HG03558 (cell line): ENCODE results near the gene C1QL4.

Source experiments
- ATAC-seq: cut with Tn5 transposase; IDR thresholded peaks from one replicate; pipeline ENCODE4 v1.9.1; 2021; ENCODE audit warnings: moderate number of reproducible peaks; ENCODE audit not compliant: unreplicated experiment; ENCODE audit errors: extremely low read depth

C1QL4 gene

DNA sequence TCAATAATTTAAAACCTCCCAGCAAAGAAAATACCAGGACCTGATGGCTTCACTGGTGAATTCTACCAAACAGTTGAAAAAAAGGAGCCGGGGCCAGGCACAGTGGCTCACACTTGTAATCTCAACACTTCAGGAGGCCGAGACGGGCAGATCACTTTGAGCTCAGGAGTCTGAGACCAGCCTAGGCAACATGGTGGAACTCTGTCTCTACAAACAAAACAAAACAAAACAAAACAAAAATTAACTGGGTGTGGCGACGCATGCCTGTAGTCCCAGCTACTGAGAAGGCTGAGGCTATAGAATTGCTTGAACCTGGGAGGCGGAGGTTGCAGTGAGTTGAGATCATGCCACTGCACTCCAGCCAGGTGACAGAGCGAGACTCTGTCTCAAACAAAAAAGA lies 27.6 kb downstream of the C1QL4 start:
- ATAC-seq: no peak

DNA sequence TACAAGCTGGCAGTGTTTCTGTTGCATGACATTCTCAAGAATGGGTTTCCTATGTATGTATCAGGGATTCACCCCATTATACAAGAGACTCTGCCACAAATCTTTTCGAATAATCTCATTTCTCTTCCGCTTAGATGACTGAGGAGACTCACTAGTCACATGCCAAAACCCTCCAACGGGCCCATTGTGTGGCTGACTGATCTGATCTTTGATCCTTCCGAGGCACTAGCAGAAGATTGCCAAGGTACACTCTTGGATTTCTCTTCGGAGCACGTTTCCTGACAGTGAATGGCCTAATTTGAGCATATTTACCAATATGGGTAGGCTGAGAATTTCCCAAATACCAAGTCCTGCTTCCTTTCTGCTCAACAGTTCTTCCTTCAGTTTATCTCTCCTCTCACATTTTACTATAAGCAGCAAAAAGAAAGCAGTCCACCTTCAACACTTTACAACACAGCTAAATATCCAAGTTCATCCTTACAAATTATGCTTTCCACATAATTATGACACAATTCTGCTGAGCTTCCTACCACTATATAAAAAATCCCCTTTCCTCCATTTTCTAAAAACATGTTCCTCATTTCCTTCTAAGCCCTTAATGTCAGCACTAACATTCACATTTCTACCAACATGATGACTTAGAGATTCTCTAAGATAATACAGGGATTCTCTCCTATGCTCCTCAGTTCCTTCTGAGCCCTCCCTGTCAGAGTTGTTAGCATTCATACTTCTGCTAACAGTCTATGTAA lies 31.1 kb downstream of the C1QL4 start:
- no peak for ATAC-seq

DNA sequence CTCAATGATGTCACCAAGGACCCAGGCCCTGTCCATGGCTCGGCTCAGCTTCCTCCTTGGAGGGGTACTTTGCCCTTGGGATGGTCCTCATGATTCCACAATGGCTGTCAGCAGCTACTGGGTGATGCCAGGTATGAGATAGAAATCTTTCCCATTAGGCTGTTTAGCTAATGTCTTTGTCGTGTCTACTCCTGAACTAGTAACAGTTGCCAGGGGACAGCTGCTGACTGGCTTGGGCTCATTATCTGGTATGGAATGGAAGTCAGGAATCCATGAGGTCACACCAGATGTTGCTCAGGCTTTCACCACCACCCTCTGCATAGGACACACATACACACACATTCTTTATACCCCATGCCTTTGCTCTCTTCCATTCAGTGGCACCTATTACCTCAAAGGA lies 32.8 kb downstream of the C1QL4 start:
- ATAC-seq: no peak

DNA sequence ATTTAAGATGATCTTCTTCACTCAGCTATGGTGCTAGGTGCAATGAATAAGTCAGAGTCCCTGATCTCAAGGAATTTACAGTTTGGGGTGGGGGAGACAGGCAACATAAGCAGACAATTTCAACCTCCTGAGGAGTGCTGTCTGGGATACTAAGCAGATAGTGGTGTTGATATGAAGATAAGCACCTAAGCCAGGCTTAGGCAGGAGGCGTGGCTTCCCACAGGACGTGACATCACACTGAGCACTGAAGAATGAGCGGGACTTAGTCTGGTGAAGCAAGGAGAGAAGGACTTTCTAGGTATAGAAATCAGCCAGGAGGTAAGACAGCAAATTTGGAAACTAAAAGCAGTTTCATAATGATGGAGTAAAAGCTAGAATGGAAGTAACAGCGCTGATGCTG lies 35.2 kb downstream of the C1QL4 start:
- ATAC-seq: no peak

DNA sequence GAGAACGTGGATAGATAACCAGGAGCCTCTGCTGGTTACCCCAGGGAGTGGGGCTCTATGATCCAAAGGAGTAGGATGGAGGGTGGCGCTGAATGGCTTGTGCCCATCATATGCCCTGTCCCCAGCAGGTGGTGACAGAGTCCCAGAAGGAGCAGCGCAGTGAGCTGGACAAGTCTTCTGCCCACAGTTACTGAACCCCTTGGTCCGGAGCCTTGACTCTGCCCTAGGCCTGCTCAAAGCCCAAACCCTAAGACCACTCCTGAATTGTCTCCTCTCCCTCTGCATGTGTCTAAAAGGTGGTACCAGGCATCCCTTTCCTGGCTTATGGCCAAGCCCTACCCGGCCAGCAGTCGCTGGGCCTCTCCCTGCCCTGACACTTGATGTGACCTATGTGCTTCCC lies 38.8 kb downstream of the C1QL4 start:
- ATAC-seq: no peak

DNA sequence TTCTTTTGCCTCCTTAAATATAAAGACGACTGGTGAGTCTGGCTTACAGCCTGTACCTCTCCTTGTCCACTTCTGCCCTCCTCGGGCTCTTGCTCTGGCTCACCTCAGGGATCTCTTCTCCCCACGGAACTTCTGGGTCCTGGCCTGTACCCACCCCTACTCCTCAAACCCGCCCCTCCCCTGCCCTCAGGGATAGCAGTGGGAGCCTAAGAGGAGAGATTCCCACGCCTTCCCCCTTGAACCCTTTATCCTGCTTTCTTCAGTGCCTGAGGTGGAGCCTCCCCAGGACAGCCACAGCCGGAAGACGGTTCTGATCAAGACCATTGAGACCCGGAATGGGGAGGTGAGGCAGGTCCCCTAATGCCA lies 39.3 kb downstream of the C1QL4 start:
- no peak for ATAC-seq

DNA sequence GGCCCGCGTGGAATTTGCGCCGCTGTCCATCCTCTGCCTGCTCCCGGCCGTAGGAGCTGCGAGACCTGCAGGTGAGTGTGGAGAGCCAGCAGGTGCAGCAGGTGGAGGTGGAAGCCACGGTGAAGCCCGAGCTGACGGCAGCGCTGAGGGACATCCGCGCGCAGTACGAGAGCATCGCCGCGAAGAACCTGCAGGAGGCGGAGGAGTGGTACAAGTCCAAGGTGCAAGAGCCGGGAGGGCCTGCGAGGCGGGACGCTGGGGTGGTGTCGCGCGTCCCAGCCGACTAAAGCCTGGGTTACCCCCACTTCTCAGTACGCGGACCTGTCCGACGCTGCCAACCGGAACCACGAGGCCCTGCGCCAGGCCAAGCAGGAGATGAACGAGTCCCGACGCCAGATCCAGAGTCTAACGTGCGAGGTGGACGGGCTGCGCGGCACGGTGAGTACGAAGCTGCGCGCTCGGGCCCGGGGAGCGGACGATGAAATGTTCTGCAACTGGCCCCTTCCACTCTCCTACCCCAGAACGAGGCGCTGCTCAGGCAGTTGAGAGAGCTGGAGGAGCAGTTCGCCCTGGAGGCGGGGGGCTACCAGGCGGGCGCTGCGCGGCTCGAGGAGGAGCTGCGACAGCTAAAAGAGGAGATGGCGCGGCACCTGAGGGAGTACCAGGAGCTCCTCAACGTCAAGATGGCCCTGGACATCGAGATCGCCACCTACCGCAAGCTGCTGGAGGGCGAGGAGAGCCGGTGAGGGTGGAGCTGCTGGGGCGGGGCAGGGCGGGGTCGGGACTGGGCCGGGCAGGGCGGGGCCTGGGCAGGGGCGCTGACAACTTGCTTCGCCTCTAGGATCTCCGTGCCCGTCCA lies 39.9 kb downstream of the C1QL4 start:
- no peak for ATAC-seq

DNA sequence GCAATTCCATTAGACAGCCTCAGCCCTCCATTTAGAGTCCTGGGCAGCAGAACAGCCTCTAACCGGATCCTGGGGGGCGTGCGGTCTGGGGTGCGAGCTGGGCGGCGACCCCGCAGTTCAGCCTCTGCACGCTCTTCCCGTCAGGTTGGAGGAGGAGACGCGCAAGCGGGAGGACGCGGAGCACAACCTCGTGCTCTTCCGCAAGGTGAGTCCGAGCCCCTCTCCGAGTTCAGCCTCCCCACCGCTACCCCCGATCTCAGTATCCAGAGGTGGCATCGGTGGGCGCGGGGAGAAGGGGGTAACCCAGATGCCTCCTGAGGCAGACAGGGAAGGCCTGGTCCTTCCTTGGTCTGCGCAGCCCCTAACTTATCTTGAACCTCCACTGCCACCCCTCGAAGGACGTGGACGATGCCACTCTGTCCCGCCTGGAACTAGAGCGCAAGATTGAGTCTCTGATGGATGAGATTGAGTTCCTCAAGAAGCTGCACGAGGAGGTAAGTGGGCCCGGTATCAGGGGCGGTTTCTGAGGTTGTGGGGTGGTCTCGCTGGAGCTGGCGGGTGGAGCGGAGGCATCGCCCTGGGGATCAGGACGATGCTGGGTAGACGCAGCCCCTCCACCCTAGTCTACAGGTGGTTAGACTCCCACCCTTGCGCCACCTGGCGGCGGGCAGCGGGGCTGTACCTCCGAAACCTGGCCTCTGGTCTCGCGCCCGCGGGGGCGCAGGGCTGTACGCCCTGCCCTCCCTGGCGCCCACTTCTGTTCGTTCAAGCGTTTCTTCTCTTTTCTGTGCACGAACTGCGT lies 40.8 kb downstream of the C1QL4 start:
- no peak for ATAC-seq

DNA sequence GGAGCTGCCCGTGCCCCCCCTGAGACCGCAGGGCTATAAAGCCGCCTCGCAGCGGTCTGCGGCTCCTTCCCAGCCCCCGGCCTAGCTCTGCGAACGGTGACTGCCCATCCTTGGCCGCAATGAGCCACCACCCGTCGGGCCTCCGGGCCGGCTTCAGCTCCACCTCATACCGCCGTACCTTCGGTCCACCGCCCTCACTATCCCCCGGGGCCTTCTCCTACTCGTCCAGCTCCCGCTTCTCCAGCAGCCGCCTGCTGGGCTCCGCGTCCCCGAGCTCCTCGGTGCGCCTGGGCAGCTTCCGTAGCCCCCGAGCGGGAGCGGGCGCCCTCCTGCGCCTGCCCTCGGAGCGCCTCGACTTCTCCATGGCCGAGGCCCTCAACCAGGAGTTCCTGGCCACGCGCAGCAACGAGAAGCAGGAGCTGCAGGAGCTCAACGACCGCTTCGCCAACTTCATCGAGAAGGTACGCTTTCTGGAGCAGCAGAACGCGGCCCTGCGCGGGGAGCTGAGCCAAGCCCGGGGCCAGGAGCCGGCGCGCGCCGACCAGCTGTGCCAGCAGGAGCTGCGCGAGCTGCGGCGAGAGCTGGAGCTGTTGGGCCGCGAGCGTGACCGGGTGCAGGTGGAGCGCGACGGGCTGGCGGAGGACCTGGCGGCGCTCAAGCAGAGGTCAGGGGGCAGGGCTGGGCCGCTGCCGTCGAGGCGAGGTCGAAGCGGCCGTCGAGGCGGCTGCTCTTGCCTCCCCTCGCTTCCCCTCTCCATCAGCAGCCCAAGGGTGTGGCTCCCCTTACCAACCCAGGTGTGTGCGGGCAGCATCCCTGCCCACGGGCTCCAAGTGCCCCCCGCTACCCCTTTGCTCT lies 41.7 kb downstream of the C1QL4 start, which contains the start of gene PRPH:
Gene PRPH (plus strand): TSS at position 66 of the 855 bp plus-strand sequence. CDS start 54 bp downstream, at position 120.
- ATAC-seq: no peak

DNA sequence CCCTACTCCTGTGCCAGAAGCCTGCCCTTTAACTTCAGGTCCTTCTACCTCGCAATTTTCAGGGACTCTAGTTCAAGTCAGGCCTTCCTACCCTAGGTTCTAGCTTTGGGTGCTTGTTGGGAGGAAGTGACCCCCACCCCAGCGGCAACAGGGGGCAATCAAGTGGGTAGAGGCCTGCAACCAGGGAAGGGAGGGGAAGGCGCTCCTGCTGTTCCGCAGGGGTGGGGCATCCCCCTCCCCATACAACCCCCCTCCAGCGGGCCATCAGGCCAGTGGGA lies 42.2 kb downstream of the C1QL4 start:
- no peak for ATAC-seq

DNA sequence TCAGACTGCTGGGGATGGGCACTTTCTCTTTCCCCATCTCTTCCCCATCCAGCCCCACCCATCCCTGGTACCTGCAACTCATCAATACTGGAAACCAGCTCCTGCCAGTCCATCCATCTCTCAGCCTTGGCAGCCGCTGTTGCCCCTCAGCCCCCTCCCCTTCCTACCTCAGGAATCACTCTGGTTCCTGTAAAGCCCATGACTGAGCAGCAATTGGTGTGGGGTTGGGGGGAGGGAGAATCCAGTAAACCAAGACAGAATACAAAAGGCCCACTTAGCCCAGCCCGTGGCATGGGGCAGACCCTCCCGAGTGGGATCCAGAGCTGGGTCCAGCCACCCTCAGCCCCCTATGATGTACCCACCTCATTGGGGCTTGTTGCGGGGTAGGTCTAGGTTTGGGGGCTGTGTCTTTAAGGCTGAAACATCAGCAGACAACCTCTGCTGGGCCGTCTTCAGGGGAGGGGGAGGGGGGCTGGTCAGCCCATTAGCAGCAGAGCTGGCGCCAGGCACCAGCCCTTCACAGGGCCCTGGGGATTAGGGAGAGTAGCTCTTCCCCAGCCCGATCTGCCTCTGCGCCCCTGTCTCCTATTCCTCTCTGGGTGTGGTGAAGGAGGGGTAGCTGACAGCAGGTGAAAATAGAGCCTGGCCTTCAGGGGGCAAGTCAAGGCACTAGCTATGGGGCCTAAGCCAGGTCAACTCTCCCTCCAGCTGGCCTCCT lies 42.7 kb downstream of the C1QL4 start:
- no peak for ATAC-seq

DNA sequence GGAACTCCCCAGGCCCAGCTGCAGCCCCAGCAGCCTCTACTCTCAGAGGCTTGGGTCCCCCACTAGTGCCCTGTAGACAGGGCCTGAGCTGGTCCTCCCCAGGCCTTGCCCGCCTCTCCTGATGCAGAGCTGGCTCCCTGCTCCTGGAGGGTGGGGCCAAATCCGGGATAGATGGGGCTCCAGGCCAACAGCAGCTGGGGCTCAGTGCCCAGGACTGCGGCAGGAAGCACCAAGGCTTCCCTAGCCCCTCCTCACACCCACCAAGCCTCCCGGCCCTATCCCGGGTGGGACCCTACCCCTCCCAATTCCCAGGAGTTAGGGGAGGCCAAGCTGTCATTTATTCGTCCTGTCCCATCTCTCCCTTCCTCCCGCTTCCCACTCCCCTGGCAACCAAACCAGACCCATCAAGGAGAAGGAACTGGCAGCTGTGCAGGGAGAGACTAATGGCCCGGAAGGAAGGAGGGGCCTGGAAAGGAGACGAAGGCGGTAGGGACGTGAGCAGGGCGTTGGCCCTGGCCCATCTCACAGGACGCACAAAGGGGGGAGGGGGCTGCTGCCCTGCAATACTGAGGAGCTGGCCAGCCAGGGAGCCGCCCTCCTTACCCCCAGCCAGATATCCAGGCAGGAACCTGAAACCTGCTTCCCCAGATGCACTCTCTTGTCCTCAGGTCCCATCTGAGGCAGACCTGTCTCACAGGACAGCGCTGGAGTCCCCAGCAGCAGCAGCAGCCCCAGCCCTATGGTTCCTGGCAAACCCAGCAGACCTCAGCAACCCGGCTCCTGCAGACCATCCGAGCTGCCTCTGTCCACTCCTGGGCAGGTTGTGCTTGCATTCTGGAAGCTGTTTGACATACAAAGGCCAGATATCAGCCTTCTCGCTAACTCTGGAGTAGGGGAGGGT lies 43.7 kb downstream of the C1QL4 start:
- ATAC-seq: no peak

DNA sequence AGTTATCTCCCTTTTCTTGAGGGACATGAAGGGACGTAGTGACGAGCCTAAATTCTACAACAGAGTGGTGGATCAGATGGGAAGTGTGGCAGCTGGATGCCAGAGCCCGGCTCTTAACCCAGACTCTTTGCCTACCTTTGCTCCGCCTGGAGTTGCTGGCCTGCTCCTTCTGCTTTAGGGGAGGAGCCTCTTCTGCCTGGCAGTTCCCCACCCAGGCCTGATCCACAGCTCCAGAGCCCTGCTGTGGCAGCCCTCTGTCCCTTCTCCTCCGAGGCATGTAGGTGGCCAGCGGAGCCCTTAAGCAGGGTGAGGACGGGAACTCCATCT lies 44.3 kb downstream of the C1QL4 start:
- ATAC-seq: no peak

DNA sequence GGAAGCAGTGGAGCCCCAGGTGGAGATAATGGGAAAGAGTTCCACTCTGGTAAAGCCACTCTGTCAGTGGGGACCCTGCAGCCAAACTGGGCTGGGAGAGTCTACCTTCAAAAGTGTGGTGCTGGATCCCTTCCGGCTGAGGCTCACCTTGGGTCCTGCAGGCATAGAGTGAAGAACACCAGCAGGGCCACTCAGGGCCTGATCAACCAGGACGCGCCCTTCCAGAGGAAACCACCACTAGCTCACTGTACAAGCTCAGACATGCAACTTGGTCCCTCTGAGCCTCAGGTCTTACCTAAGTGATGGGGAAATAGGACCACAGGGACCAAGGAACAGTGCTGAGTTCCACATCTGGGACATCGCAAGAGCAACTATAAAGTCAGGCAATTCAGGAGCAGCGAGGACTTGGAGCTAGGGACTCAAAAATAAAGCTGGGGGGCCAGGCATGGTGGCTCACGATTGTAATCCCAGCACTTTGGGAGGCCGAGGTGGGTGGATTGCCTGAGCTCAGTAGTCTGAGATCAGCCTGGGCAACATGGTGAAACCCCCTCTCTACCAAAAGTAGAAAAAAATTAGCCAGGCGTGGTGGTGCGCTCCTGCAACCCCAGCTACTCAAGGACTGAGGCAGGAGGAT lies 47.9 kb downstream of the C1QL4 start:
- no peak for ATAC-seq

DNA sequence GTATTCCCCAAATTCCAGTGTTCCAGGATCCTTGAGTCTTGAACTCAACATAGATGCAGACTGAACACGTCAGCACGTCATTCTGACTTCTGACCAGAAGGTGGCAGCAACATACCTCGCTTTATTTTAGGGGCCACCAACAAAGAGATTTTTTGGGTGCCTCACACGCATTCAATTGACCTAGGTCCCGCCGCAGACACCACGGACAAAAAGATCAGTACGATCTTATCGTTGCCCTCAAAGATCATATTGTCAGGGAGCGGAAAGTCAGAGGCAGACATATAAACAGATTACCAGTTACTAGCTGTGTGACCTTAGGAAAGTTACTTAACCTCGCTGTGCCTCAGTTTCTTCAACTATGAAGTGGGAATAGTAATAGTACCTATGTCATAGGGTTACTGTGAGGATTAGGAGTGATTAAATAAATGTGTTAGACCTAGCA lies 48.6 kb downstream of the C1QL4 start:
- ATAC-seq: no peak

DNA sequence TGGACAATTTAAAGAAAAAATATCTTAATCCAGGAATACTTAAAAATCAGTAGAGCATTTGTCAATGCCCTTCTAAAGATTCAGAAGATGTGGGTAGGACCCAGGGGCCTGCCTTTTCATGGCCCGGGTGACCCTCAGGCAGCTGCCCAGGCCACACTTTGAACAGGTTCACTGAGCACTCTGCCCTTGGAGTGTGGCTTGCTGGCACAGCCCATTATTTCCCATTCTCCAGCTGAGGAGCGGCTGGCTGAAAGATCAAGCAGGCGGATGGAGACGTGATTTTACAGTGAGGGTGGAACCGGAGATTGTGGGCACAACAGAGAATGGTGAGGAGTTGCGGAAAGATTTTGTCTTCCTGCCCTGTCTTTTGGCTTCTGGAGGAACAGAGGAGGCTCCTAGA lies 49.1 kb downstream of the C1QL4 start:
- no peak for ATAC-seq

DNA sequence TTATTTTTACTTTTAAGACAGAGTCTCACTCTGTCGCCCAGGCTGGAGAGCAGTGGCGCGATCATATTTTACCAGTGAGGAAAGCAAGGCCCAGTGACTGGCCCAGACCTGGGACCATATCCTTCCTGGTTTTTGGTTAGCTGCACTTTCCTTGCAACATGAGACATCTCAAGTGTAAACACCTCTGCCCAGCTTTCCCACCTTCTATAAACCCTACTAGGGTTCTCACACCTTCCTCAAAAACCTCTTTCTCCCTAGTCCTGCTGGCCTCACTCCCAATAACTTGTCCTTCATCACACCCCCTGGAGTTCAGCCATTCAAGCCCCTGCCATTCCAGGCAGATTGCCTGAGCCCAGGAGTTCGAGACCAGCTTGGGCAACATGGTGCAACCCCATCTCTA lies 52.3 kb downstream of the C1QL4 start:
- ATAC-seq: no peak
